Transverse colon (tissue), 4 donors: ENCODE measurements around the gene IBA57.

Experiments
- POLR2A ChIP-seq: fragments of 450-650 bp; IDR thresholded peaks from one replicate; pipeline ENCODE4 v1.6.1; 2016; ENCODE audit warnings: antibody characterized with exemption, mild to moderate bottlenecking, moderate library complexity
- POLR2AphosphoS5 ChIP-seq, 3 donors: sonication (generic); formaldehyde crosslinking; IDR thresholded peaks; one replicate each; pipeline ENCODE4 v1.6.1; 2016; ENCODE audit warnings: antibody characterized with exemption in 3 of 3
- TF ChIP-seq, protein P1 (sequence below), 5 experiments: fragments of 200-600 bp in 3 of 5; fragments of 450-650 bp in 2 of 5; sonication (generic) in 3 of 5; IDR thresholded peaks; 1 replicate in 2 of 5; 2 replicates in 3 of 5; pipeline ENCODE4 v1.5.1; 2016 to 2017; ENCODE audit warnings: antibody characterized with exemption in 5 of 5, inconsistent platforms in 3 of 5, mild to moderate bottlenecking in 2 of 5, moderate library complexity in 1 of 5

DNA sequence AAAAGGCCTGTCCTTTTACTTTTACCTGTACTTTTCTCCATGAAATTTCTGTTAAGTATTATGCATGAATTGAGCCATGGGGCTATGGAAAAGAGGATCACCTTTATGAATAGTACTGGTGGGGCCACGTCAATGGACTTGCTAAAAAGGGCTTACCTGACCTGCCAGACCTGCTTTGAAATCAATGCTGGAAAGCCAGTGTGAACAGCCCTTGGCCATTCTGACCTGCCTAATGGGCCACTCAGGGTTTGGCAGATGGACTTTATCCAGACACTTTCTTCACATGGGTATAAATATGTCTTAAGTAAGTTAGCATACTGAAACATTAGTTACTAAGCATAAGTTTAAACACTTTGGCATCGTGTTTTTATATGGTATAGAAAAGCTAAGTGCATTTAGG lies 33.8 kb upstream of the IBA57 start:
- TF ChIP-seq, protein P1, sequence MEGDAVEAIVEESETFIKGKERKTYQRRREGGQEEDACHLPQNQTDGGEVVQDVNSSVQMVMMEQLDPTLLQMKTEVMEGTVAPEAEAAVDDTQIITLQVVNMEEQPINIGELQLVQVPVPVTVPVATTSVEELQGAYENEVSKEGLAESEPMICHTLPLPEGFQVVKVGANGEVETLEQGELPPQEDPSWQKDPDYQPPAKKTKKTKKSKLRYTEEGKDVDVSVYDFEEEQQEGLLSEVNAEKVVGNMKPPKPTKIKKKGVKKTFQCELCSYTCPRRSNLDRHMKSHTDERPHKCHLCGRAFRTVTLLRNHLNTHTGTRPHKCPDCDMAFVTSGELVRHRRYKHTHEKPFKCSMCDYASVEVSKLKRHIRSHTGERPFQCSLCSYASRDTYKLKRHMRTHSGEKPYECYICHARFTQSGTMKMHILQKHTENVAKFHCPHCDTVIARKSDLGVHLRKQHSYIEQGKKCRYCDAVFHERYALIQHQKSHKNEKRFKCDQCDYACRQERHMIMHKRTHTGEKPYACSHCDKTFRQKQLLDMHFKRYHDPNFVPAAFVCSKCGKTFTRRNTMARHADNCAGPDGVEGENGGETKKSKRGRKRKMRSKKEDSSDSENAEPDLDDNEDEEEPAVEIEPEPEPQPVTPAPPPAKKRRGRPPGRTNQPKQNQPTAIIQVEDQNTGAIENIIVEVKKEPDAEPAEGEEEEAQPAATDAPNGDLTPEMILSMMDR (IDR thresholded peaks at IDR 0.05): no peak
- no peak for TF ChIP-seq POLR2A
- no peak for TF ChIP-seq POLR2AphosphoS5 (IDR thresholded peaks at IDR 0.05)
